HepG2 (cell line): ENCODE results near the gene FGF14. TPM values are rescaled to one million over a fixed set of nuclear protein-coding genes. Genes with fewer than 3 reads are reported as not detected.

Experiments used
- ATAC-seq: fragments of 200-7000 bp; cut with Tn5 transposase; 3 replicates; pipeline ENCODE4 v1.9.1; 2020; ENCODE audit warnings: mild to moderate bottlenecking, moderate library complexity
- BruUV-seq: library from RNA; stranded (reverse); fragments of 400-500 nt; replicated peaks from 2 replicates; lab custom pipeline; 2021; lab: Mats Ljungman, UMichigan
- CTCF ChIA-PET: fragments of 300-600 bp; formaldehyde crosslinking; extraction: SDS; loops from one replicate; lab custom pipeline; 2021; ENCODE audit warnings: low total read pairs, inconsistent platforms, low intra/inter-chr PET ratio; lab: Yijun Ruan, JAX
- POLR2A ChIA-PET: fragments of 350-600 bp; sonication (Branson Sonifier 250); formaldehyde crosslinking; loops from one replicate; lab custom pipeline; 2020; ENCODE audit warnings: antibody characterized with exemption, inconsistent platforms; lab: Yijun Ruan, JAX
- DNase-seq: peaks from one replicate; pipeline ENCODE4 v3.0.0-alpha.2; 2015; ENCODE audit warnings: low spot score
- FAIRE-seq: peaks from 3 replicates; lab custom pipeline; 2011; peaks lifted over from hg19 to GRCh38; lab: Jason Lieb, UNC
- H2AFZ ChIP-seq: one replicate; pipeline ENCODE4 v1.6.1; 2011; ENCODE audit warnings: low read length, inconsistent platforms
- H3K27ac ChIP-seq: fragments of 300-600 bp; 3 replicates; pipeline ENCODE4 v1.8.0; 2011; ENCODE audit warnings: mixed run types, mild to moderate bottlenecking, mixed read lengths, low read length, inconsistent platforms; ENCODE audit not compliant: insufficient read depth; ENCODE audit errors: extremely low read length
- H3K27me3 ChIP-seq, 2 experiments: fragments of 200-600 bp in 1 of 2; 2 replicates in 1 of 2; 3 replicates in 1 of 2; pipeline versions ENCODE4 v1.6.0 to v1.8.0; 2011; ENCODE audit warnings: low read length in 2 of 2, mild to moderate bottlenecking in 2 of 2, moderate library complexity in 2 of 2, inconsistent platforms in 1 of 2; ENCODE audit not compliant: insufficient read depth in 2 of 2, control insufficient read depth in 1 of 2
- H3K36me3 ChIP-seq, 2 experiments: fragments of 200-600 bp in 1 of 2; replicated peaks in 1 of 2; 2 replicates in 1 of 2; 3 replicates in 1 of 2; pipeline versions ENCODE4 v1.5.1 to v1.8.0; 2011; ENCODE audit warnings: low read length in 2 of 2, inconsistent platforms in 1 of 2; ENCODE audit not compliant: insufficient read depth in 2 of 2, control insufficient read depth in 1 of 2
- H3K4me1 ChIP-seq: 2 replicates; pipeline ENCODE4 v1.5.1; 2012; ENCODE audit warnings: low read length, inconsistent platforms; ENCODE audit not compliant: insufficient read depth
- H3K4me2 ChIP-seq: 2 replicates; pipeline ENCODE4 v1.6.0; 2011; ENCODE audit warnings: low read depth, low read length, inconsistent platforms
- H3K4me3 ChIP-seq, 3 experiments: fragments of 200-600 bp in 1 of 3; sonication (generic), shearing (Covaris generic) in 1 of 3; replicated peaks in 1 of 3; 2 replicates each; pipeline ENCODE4 v1.5.1; 2011 to 2016; ENCODE audit warnings: low read length in 3 of 3, inconsistent platforms in 2 of 3, low read depth in 2 of 3, mild to moderate bottlenecking in 2 of 3, control low read depth in 1 of 3, mixed read lengths in 1 of 3; ENCODE audit not compliant: insufficient read depth in 1 of 3
- H3K79me2 ChIP-seq: one replicate; pipeline ENCODE4 v1.6.1; 2011; ENCODE audit warnings: low read length, inconsistent platforms; ENCODE audit not compliant: insufficient read depth
- H3K9ac ChIP-seq: 2 replicates; pipeline ENCODE4 v1.6.0; 2011; ENCODE audit warnings: mild to moderate bottlenecking, low read depth, low read length, inconsistent platforms; ENCODE audit not compliant: insufficient read depth
- H3K9me3 ChIP-seq: 2 replicates; pipeline ENCODE4 v1.5.1; 2012; ENCODE audit warnings: mild to moderate bottlenecking, low read length
- H4K20me1 ChIP-seq: 2 replicates; pipeline ENCODE4 v1.6.0; 2011; ENCODE audit warnings: inconsistent platforms, mild to moderate bottlenecking, low read length, moderate library complexity; ENCODE audit not compliant: insufficient read depth
- ERF ChIP-seq: IDR thresholded peaks from 2 replicates; pipeline ENCODE4 v1.6.1; 2018; ENCODE audit warnings: missing biosample characterization, missing genetic modification reagents
- FOXA1 ChIP-seq, 2 experiments: fragments of 450-650 bp in 1 of 2; sonication (generic) in 1 of 2; formaldehyde crosslinking in 1 of 2; IDR thresholded peaks; 2 replicates each; pipeline versions ENCODE4 v1.4.0 to v1.6.1; 2016 to 2020; ENCODE audit warnings: missing genetic modification reagents in 1 of 2
- GMEB1 ChIP-seq: sonication (generic); formaldehyde crosslinking; IDR thresholded peaks from 2 replicates; pipeline ENCODE4 v1.5.1; 2020; ENCODE audit warnings: missing genetic modification reagents, mild to moderate bottlenecking, borderline replicate concordance
- ISL2 ChIP-seq: sonication (generic); formaldehyde crosslinking; IDR thresholded peaks from 2 replicates; pipeline ENCODE4 v1.5.0; 2020; ENCODE audit warnings: missing genetic modification reagents
- NR0B2 ChIP-seq: sonication (generic); formaldehyde crosslinking; IDR thresholded peaks from 2 replicates; pipeline ENCODE4 v1.4.0; 2020; ENCODE audit warnings: mild to moderate bottlenecking, missing genetic modification reagents
- PHB2 ChIP-seq: fragments of 450-650 bp; IDR thresholded peaks from 2 replicates; pipeline ENCODE4 v1.6.1; 2018; ENCODE audit not compliant: partially characterized antibody
- SIX1 ChIP-seq: sonication (generic); formaldehyde crosslinking; IDR thresholded peaks from 2 replicates; pipeline ENCODE4 v1.4.0; 2020; ENCODE audit warnings: missing genetic modification reagents, borderline replicate concordance
- SP140L ChIP-seq: sonication (generic); formaldehyde crosslinking; IDR thresholded peaks from 2 replicates; pipeline ENCODE4 v1.4.0; 2020; ENCODE audit warnings: missing genetic modification reagents, borderline replicate concordance
- ZFAT ChIP-seq: sonication (generic); formaldehyde crosslinking; conservative IDR thresholded peaks from 2 replicates; pipeline ENCODE4 v1.8.1; 2023; ENCODE audit warnings: missing genetic modification reagents, inconsistent platforms
- ZNF331 ChIP-seq: sonication (generic); formaldehyde crosslinking; IDR thresholded peaks from 2 replicates; pipeline ENCODE4 v1.4.0; 2020; ENCODE audit warnings: missing genetic modification reagents
- ZNF792 ChIP-seq: IDR thresholded peaks from 2 replicates; pipeline ENCODE4 v1.6.1; 2016
- WGBS: methylation state at CpG from one replicate; pipeline ENCODE4 v1.1.6; 2017; ENCODE audit warnings: low lambda C conversion rate; 5-methylcytosine and 5-hydroxymethylcytosine counted together
- in situ Hi-C: cut with HindIII; loops from 2 replicates; pipeline ENCODE4 v1.10.0; 2017; ENCODE audit warnings: low pct_unique_long_range_greater_than_20kb; ENCODE audit not compliant: extremely low pct_ligation_motif_present
- intact Hi-C: fragments of 100-400 bp; cut with micrococcal nuclease; formaldehyde crosslinking; loops from one replicate; pipeline ENCODE4 v1.10.0; 2022; ENCODE audit not compliant: unreplicated experiment
- polyA plus RNA-seq, 8 experiments: library from polyadenylated mRNA; depleted of rRNA in 3 of 8; stranded (reverse) in 7 of 8; unstranded in 1 of 8; fragments of >200 nt; fragmentation: Illumina TruSeq in 4 of 8; extraction: Trizol in 4 of 8; gene quantifications; 2 replicates each; pipeline versions ENCODE4 v1.2.1 to v1.2.3, GENCODE V29; 2011 to 2016; ENCODE audit warnings: low read depth in 4 of 8, missing spikeins in 1 of 8, mixed read lengths in 1 of 8; ENCODE audit not compliant: insufficient read depth in 1 of 8
- total RNA-seq, 5 experiments: library from RNA; depleted of rRNA; stranded (reverse); fragments of >200 nt; fragmentation: Illumina TruSeq; extraction: Trizol; gene quantifications; 2 replicates each; pipeline ENCODE4 v1.2.3, GENCODE V29; 2016; ENCODE audit warnings: low read depth in 1 of 5
- TF ChIP-seq, protein P1 (sequence below): sonication (generic); formaldehyde crosslinking; IDR thresholded peaks from 2 replicates; pipeline ENCODE4 v1.4.0; 2020; ENCODE audit warnings: missing genetic modification reagents, borderline replicate concordance

The FGF14 gene
- total and polyA plus RNA-seq, 2 of the 13 experiments (the other 11 are each of a cell fraction or from before 2014, with no cell fraction given), result not detected

DNA sequence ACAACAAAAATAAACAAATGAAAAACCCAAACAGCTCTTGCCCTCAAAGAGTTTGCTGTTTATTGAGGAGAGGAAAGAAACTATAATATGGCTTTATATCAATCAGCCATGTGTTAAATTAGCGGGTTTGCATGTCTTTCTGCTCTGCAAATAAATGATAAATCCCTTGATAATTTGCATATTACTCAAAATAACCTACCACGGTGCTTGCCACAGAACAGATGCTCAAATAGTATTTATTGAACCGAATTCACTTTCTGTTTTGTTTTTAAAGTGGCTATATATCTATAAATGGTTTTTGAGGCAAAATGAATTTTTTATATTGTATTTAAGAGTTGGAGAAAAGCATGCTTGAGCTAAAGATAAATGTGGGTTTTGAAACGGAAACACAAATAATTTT lies 521.3 kb downstream of the FGF14 start (continued):
- TF ChIP-seq GMEB1 (CRISPR knock-in tag) (no peak), FOXA1 (IDR thresholded peaks at IDR 0.05) (no peak), FOXA1 (CRISPR knock-in tag; IDR thresholded peaks at IDR 0.05) (no peak)

DNA sequence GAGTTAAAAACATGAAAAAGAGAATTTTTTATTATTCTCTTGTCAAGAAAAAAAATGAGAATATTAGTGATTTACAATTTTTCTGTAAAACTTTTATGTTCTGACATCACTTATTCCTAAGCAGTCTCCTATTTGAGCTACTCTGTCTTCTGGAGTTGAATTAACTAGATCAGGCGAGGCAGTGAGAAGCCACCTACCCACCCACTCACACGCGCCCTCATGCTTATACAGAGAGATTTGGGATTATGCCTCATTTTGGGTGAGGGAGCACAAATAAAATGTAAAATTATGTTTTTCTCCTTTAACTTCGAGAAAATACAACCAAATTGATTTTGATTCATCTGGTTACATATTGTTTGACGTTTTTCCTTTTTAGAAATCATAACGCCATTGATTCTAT lies 524.9 kb downstream of the FGF14 start:
- Histone ChIP-seq H3K27me3 (0 out of 5 replicates have a peak, but pooled peaks cover 0 to 10% of the 10 kb centered on the region in 2 experiments), H3K4me2 (no peak overlapping the region), H3K36me3 (no peaks in the 10 kb centered on the region), H3K79me2 (no peaks in the 10 kb centered on the region), H3K9me3 (no peaks in the 10 kb centered on the region), H3K4me3 (no peak overlapping the region), H3K4me1 (no peaks in the 10 kb centered on the region), H4K20me1 (no peaks in the 10 kb centered on the region), H3K9ac (no peak overlapping the region), H2AFZ (no peak overlapping the region), H3K27ac (no peak overlapping the region)
- FAIRE-seq (no peak), DNase-seq (no peak), ATAC-seq (no peak)
- intact Hi-C loops, result no loop called here
- 51% methylated on average over 6 of the region's 6 CpGs for WGBS
- no TSS peak for BruUV-seq
- in situ Hi-C loops, result no loop called here
- ChIA-PET CTCF (no interaction called here), POLR2A (no interaction called here)
- TF ChIP-seq ISL2 (CRISPR knock-in tag) (no peak), SP140L (CRISPR knock-in tag) (no peak), NR0B2 (no peak), SIX1 (no peak), PHB2 (no peak), ZNF331 (CRISPR knock-in tag) (no peak), ERF (CRISPR knock-in tag) (no peak), ZNF792 (no peak), ZFAT (CRISPR knock-in tag) (no peak)
- TF ChIP-seq, protein P1, sequence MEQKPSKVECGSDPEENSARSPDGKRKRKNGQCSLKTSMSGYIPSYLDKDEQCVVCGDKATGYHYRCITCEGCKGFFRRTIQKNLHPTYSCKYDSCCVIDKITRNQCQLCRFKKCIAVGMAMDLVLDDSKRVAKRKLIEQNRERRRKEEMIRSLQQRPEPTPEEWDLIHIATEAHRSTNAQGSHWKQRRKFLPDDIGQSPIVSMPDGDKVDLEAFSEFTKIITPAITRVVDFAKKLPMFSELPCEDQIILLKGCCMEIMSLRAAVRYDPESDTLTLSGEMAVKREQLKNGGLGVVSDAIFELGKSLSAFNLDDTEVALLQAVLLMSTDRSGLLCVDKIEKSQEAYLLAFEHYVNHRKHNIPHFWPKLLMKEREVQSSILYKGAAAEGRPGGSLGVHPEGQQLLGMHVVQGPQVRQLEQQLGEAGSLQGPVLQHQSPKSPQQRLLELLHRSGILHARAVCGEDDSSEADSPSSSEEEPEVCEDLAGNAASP (CRISPR knock-in tag), result no peak
